Activated CD8-positive, alpha-beta T cell treated with anti-CD3 and anti-CD28 coated beads, Interleukin-2, amount 10 ng/mL, durations not matched to agents 7 days and 5 days (primary cell): ENCODE results near the gene ENPP1. TPM values are rescaled to one million over a fixed set of nuclear protein-coding genes. Genes with fewer than 3 reads are reported as not detected.

Source experiments
- ATAC-seq: fragments of 150-1000 bp; cut with Tn5 transposase; one replicate; pipeline ENCODE4 v1.10.0; 2021; ENCODE audit warnings: moderate library complexity
- CTCF ChIA-PET: fragments of 350-600 bp; sonication (Branson Sonifier 250); formaldehyde crosslinking; loops from one replicate; lab custom pipeline; 2021; ENCODE audit warnings: antibody characterized with exemption; lab: Charles Lee
- POLR2A ChIA-PET: fragments of 350-600 bp; sonication (Branson Sonifier 250); formaldehyde crosslinking; loops from one replicate; lab custom pipeline; 2021; ENCODE audit warnings: antibody characterized with exemption; lab: Charles Lee
- DNase-seq: peaks from one replicate; pipeline ENCODE4 v3.0.0-alpha.2; 2020
- H3K27ac Mint-ChIP-seq: one replicate; pipeline ENCODE4 v1.8.0; 2021; ENCODE audit warnings: mild to moderate bottlenecking, mixed read lengths
- H3K27me3 Mint-ChIP-seq: one replicate; pipeline ENCODE4 v1.8.0; 2021; ENCODE audit warnings: low read depth, mixed read lengths
- H3K36me3 Mint-ChIP-seq: one replicate; pipeline ENCODE4 v1.8.0; 2021; ENCODE audit warnings: low read depth, mixed read lengths
- H3K4me1 Mint-ChIP-seq: one replicate; pipeline ENCODE4 v1.8.0; 2021; ENCODE audit warnings: low read depth, mixed read lengths
- H3K4me3 Mint-ChIP-seq: one replicate; pipeline ENCODE4 v1.8.0; 2021; ENCODE audit warnings: mild to moderate bottlenecking, mixed read lengths
- H3K9me3 Mint-ChIP-seq: one replicate; pipeline ENCODE4 v1.8.0; 2022; ENCODE audit warnings: mixed read lengths; ENCODE audit not compliant: insufficient read depth
- total RNA-seq, 2 experiments: library from RNA; stranded (reverse); gene quantifications; one replicate each; pipeline ENCODE4 v1.2.3, GENCODE V29; 2021

Gene ENPP1
- total RNA-seq, 2 experiments from 2014 or later = 0.29 to 0.50 TPM

GRCh38 chr6:131787766-131788712 is 19.8 kb upstream of the ENPP1 start:
- ATAC-seq (no peak), DNase-seq (no peak)
- Mint-ChIP-seq H3K36me3 (no peaks in the 10 kb centered on the region), H3K9me3 (no peaks in the 10 kb centered on the region), H3K4me1 (peaks cover 35% of the 10 kb centered on the region), H3K4me3 (no peak overlapping the region), H3K27ac (no peak overlapping the region), H3K27me3 (peaks cover 19% of the 10 kb centered on the region)
- ChIA-PET POLR2A (no interaction called here), CTCF (interaction anchor here (1.0 to 1.3 kb wide), 2 partner anchors 92 to 122 kb away, joined by 3 read pairs; no protein-coding TSS in a partner anchor)

DNA sequence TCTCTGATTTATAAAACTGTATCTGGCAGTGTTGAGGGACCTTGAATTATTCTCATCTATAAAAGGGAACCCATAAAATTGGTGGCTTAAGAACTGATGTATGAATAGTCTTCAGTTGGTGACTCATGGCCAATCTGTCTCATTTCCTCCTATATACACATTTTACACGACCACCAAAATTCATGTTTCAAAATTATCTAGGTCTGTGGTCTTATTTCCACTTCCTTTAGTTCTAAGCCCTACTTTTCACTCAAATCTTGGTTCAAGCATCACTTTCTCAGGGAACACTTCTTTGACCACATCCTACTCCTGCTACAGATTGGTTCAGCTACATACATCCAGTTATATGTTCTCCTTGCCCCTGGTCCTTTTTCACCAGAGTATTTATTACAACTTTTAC is 18.6 kb upstream of the ENPP1 start:
- ATAC-seq = peak; percentile 65
- peak overlapping the region; percentile 51 for H3K27ac Mint-ChIP-seq
- H3K27me3 Mint-ChIP-seq = peaks cover 13% of the 10 kb centered on the region
- ChIA-PET CTCF (interaction anchor here (0.9 kb wide), 1 partner anchor 161 kb away, joined by 3 read pairs; the partner anchor contains the start of gene MED23), POLR2A (no interaction called here)
- no peak overlapping the region for H3K4me3 Mint-ChIP-seq
- peaks cover 35% of the 10 kb centered on the region for H3K4me1 Mint-ChIP-seq
- no peak for DNase-seq
- no peaks in the 10 kb centered on the region for H3K9me3 Mint-ChIP-seq
- H3K36me3 Mint-ChIP-seq = no peaks in the 10 kb centered on the region

DNA sequence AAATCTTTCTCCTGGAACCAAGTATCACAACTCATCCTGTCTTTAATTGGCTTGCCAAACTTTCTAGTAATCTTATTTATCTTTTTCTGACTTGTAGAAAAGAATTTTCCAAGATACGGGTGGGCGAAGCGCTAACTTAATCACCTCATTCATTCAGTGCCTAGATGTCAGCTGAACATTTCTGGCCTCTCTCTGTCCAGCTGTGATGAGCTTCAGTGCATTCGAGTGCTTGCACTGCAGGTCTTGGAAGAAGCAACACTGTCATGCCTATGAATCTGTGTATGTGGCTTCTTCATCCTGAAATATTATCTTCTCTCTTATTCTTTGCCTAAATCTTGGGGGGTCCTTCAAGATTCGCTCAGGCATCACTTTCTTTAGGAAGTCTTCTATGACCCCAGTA is 16.3 kb upstream of the ENPP1 start:
- H3K27ac Mint-ChIP-seq = no peak overlapping the region
- ChIA-PET POLR2A (no interaction called here), CTCF (interaction anchor here (2.1 kb wide), 1 partner anchor 124 kb away, joined by 5 read pairs; no protein-coding TSS in a partner anchor)
- peaks cover 32% of the 10 kb centered on the region for H3K4me1 Mint-ChIP-seq
- no peak overlapping the region for H3K4me3 Mint-ChIP-seq
- peaks cover 8% of the 10 kb centered on the region for H3K9me3 Mint-ChIP-seq
- ATAC-seq (no peak), DNase-seq (no peak)
- H3K36me3 Mint-ChIP-seq = no peaks in the 10 kb centered on the region
- peaks cover 11% of the 10 kb centered on the region for H3K27me3 Mint-ChIP-seq

DNA sequence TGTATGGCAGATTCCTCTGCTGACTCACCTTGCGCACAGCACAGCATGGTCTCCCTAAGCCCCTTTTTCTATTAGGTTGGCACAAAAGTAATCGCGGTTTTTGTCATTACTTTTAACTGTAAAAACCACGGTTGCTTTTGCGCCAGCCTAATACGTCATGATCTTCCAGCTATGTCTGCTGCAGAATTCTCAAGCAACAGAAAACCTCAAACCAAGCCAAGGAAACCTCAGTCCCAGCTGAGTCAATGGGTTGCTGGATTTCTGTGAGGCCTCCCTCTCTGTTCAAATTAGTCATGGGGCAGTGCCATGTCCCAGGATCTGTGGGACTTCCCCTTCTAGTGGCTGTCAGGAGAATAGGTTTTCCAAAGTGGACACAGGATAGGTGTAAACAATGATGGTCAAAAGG is 15.7 kb upstream of the ENPP1 start:
- H3K27me3 Mint-ChIP-seq = peaks cover 17% of the 10 kb centered on the region
- DNase-seq = no peak
- ChIA-PET POLR2A (interaction anchor here (0.6 kb wide), 1 partner anchor 10 kb away, joined by 3 read pairs; no protein-coding TSS in a partner anchor), CTCF (interaction anchor here (2.1 kb wide), 1 partner anchor 123 kb away, joined by 5 read pairs; no protein-coding TSS in a partner anchor)
- H3K4me1 Mint-ChIP-seq = peaks cover 29% of the 10 kb centered on the region
- H3K9me3 Mint-ChIP-seq = peaks cover 8% of the 10 kb centered on the region
- ATAC-seq = no peak
- no peak overlapping the region for H3K4me3 Mint-ChIP-seq
- H3K36me3 Mint-ChIP-seq = no peaks in the 10 kb centered on the region
- no peak overlapping the region for H3K27ac Mint-ChIP-seq

- no peak overlapping the region for H3K27ac Mint-ChIP-seq
- DNase-seq = no peak
- CTCF ChIA-PET = no interaction called here
- H3K4me3 Mint-ChIP-seq = no peak overlapping the region
- peaks cover 25% of the 10 kb centered on the region for H3K27me3 Mint-ChIP-seq
- H3K36me3 Mint-ChIP-seq = no peaks in the 10 kb centered on the region
- no peak for ATAC-seq
- POLR2A ChIA-PET = no interaction called here
- H3K4me1 Mint-ChIP-seq = peaks cover 9% of the 10 kb centered on the region
- H3K9me3 Mint-ChIP-seq = peaks cover 8% of the 10 kb centered on the region
Measured at GRCh38 chr6:131795366-131795765, 12.5 kb upstream of the ENPP1 start.

- ATAC-seq = no peak
- CTCF ChIA-PET = interaction anchor here (1.2 kb wide), 1 partner anchor 107 kb away, joined by 3 read pairs; no protein-coding TSS in a partner anchor
- Mint-ChIP-seq H3K27ac (no peak overlapping the region), H3K27me3 (peaks cover 40% of the 10 kb centered on the region), H3K4me1 (peaks cover 21% of the 10 kb centered on the region), H3K36me3 (no peaks in the 10 kb centered on the region), H3K9me3 (no peaks in the 10 kb centered on the region), H3K4me3 (no peak overlapping the region)
- POLR2A ChIA-PET = no interaction called here
- DNase-seq = no peak
Measured at GRCh38 chr6:131802347-131802746, 5.5 kb upstream of the ENPP1 start.

GRCh38 chr6:131803007-131803769 is 4.6 kb upstream of the ENPP1 start:
- DNase-seq (peak; percentile 27), ATAC-seq (no peak)
- no peaks in the 10 kb centered on the region for H3K36me3 Mint-ChIP-seq
- no peak overlapping the region for H3K4me3 Mint-ChIP-seq
- H3K27me3 Mint-ChIP-seq = peaks cover 40% of the 10 kb centered on the region
- ChIA-PET POLR2A (no interaction called here), CTCF (interaction anchor here (1.2 kb wide), 1 partner anchor 108 kb away, joined by 3 read pairs; no protein-coding TSS in a partner anchor)
- H3K9me3 Mint-ChIP-seq = no peaks in the 10 kb centered on the region
- peaks cover 24% of the 10 kb centered on the region for H3K4me1 Mint-ChIP-seq
- peak overlapping the region; percentile 15 for H3K27ac Mint-ChIP-seq

DNA sequence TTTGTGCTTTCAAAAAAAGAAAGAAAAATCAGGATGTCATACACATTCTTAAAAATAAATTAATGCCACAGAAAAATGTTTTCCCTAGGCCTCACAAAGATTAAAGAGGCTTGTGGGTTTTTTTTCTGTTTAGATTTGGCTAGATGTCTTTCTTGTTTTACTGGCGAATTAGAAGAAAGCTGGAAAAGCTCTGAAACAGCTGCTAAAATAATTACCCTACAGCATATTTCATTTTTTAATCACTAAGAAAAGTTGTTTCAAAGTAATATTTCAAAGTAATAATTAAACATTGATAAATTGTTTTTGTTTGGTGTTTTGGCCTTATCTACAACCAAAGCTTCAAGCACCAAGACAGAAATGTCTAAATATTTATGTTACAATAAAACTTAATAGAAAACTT is 3.7 kb upstream of the ENPP1 start:
- H3K36me3 Mint-ChIP-seq = no peaks in the 10 kb centered on the region
- H3K27ac Mint-ChIP-seq = no peak overlapping the region
- peaks cover 30% of the 10 kb centered on the region for H3K4me1 Mint-ChIP-seq
- DNase-seq (no peak), ATAC-seq (no peak)
- H3K9me3 Mint-ChIP-seq = no peaks in the 10 kb centered on the region
- ChIA-PET CTCF (no interaction called here), POLR2A (no interaction called here)
- no peak overlapping the region for H3K4me3 Mint-ChIP-seq
- H3K27me3 Mint-ChIP-seq = peaks cover 48% of the 10 kb centered on the region

DNA sequence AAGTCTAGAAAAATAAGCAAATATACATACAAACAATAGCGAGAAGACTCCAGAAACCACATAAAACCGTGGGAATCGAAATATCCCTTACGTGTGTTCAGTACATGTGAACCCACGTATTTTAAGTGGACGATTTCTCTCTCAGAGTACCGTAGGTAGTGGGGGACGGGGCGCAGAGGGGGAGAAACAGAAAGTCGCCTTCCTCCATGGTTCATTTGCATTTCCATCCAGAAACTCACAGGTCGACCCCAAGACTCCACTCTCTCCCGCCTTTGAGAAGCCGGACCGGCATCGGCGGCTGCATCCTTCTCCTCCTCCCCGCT is 538 bp upstream of the ENPP1 start:
- peak overlapping the region; percentile 70 for H3K27ac Mint-ChIP-seq

GRCh38 chr6:131808460-131809269 is 845 bp downstream of the ENPP1 start:
- H3K27ac Mint-ChIP-seq = no peak overlapping the region
- ATAC-seq (no peak), DNase-seq (no peak)
- ChIA-PET CTCF (interaction anchor here (1.0 kb wide), 1 partner anchor 180 kb away, joined by 4 read pairs; the partner anchor contains the start of gene MED23), POLR2A (no interaction called here)
- H3K4me1 Mint-ChIP-seq = peaks cover 17% of the 10 kb centered on the region
- no peaks in the 10 kb centered on the region for H3K9me3 Mint-ChIP-seq
- peaks cover 64% of the 10 kb centered on the region for H3K27me3 Mint-ChIP-seq
- H3K4me3 Mint-ChIP-seq = peak overlapping the region; percentile 70
- no peaks in the 10 kb centered on the region for H3K36me3 Mint-ChIP-seq

More for the DNA sequence above, 538 bp upstream of the ENPP1 start:
- CTCF ChIA-PET = no interaction called here
- POLR2A ChIA-PET = no interaction called here
- peaks cover 30% of the 10 kb centered on the region for H3K4me1 Mint-ChIP-seq
- H3K27me3 Mint-ChIP-seq = peaks cover 65% of the 10 kb centered on the region
- H3K9me3 Mint-ChIP-seq = no peaks in the 10 kb centered on the region
- DNase-seq (no peak), ATAC-seq (no peak)
- no peaks in the 10 kb centered on the region for H3K36me3 Mint-ChIP-seq
- peak overlapping the region; percentile 84 for H3K4me3 Mint-ChIP-seq

DNA sequence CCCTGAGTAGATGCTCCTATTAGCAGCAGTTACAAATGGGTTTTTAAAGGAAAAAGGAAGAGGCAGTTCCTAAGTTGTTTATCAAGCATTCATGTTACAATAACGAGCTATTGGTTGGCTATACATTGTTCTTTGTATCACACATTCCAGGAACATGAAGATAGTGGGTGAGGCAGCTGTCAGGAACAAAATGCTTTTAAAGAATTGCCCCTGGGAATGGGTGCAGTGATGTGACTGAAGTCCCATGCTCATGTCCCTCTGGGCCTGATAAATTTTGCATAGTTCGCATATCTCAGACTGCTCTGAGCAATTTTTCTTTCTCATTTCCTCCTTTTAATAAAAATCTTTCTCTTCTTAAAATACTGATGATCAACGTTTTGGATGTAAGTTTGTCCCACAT is 3.7 kb downstream of the ENPP1 start:
- Mint-ChIP-seq H3K9me3 (no peaks in the 10 kb centered on the region), H3K27ac (no peak overlapping the region), H3K27me3 (peaks cover 62% of the 10 kb centered on the region), H3K4me3 (no peak overlapping the region), H3K36me3 (no peaks in the 10 kb centered on the region), H3K4me1 (peaks cover 14% of the 10 kb centered on the region)
- POLR2A ChIA-PET = no interaction called here
- ATAC-seq = no peak
- CTCF ChIA-PET = no interaction called here
- DNase-seq = no peak
